NCI-H2227 treated with DMSO at 0.1 percent for 48 hours (cell line): ENCODE data around the gene SLC8A2.

Experiments
- DNase-seq: peaks from one replicate; lab custom pipeline; 2025; lab: John Stamatoyannopoulos, UW

The SLC8A2 gene

GRCh38 chr19:47381121-47381520 is 90.6 kb downstream of the SLC8A2 start:
- DNase-seq = no peak

DNA sequence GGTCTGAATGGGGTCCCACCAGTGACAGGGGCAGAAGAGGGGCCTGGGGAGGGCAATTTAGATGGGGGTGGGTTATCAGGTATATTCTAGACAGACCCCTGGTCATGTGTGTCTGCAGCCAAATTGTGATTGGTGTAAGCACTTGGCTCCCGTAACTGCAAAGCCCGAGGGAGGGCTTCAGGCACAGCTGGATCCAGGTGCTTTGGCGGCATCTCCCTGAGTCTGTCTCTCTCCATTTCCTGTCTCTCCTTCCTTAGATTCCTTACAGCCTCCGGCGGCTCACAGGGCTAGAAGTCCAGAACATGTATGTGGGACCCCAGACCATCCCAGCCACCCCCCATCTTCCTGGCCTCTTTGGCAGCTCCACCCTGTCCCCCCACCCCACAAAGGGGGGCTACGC is 91.1 kb downstream of the SLC8A2 start:
- DNase-seq = no peak

- DNase-seq = no peak
Observed at GRCh38 chr19:47379381-47379938, 92.2 kb downstream of the SLC8A2 start.

DNA sequence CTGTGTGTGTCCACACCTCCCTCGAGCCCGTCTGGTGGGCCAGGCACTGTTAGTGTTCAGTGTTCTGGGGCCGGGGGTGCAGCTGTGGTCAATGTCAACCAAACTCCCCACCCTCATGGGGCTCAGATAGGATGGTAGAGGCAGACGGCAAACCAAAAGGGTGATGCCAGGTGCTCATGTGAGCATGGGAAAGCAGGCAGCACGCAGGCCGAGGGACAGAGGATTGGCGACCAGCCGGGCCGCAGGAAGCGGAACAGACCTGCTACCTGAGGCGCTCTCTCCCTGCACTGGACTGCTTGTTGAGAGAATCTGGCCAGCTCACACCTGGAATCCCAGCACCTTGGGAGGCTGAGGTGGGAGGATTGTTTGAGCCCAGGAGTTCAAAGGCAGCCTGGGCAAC is 93.4 kb downstream of the SLC8A2 start:
- DNase-seq = no peak
